K562 (cell line): ENCODE data around the gene GCNT2. TPM values are rescaled to one million over a fixed set of nuclear protein-coding genes. Genes with fewer than 3 reads are reported as not detected.

Source experiments
- GABPB1 ChIP-seq: sonication (generic); formaldehyde crosslinking; IDR thresholded peaks from 2 replicates; pipeline ENCODE4 v1.8.0; 2022; ENCODE audit warnings: mild to moderate bottlenecking, missing genetic modification reagents
- GTF2B ChIP-seq: IDR thresholded peaks from 2 replicates; pipeline ENCODE4 v1.6.1; 2011; ENCODE audit not compliant: insufficient read length; ENCODE audit errors: extremely low read depth
- HMGXB4 ChIP-seq: sonication (generic); formaldehyde crosslinking; IDR thresholded peaks from 2 replicates; pipeline ENCODE4 v1.8.1; 2023; ENCODE audit warnings: mild to moderate bottlenecking, missing genetic modification reagents
- ILF3 ChIP-seq: fragments of 450-650 bp; IDR thresholded peaks from 2 replicates; pipeline ENCODE4 v1.6.1; 2018; ENCODE audit warnings: antibody characterized with exemption, mild to moderate bottlenecking, moderate library complexity, borderline replicate concordance
- MAZ ChIP-seq, 2 experiments: fragments of 450-650 bp in 1 of 2; sonication (generic) in 1 of 2; formaldehyde crosslinking; IDR thresholded peaks in 1 of 2; conservative IDR thresholded peaks in 1 of 2; 2 replicates each; pipeline versions ENCODE4 v1.4.0 to v1.5.0; 2020; ENCODE audit warnings: mild to moderate bottlenecking in 1 of 2, missing genetic modification reagents in 1 of 2
- MEIS2 ChIP-seq: fragments of 450-650 bp; IDR thresholded peaks from 2 replicates; pipeline ENCODE4 v1.6.1; 2014; ENCODE audit warnings: mild to moderate bottlenecking; ENCODE audit not compliant: partially characterized antibody
- PCBP1 ChIP-seq: fragments of 200-400 bp; formaldehyde crosslinking; IDR thresholded peaks from 2 replicates; pipeline ENCODE4 v1.6.1; 2018; ENCODE audit warnings: mild to moderate bottlenecking, low read depth, low read length; ENCODE audit not compliant: poor library complexity, severe bottlenecking
- PCBP2 ChIP-seq: fragments of 200-400 bp; formaldehyde crosslinking; IDR thresholded peaks from 2 replicates; pipeline ENCODE4 v1.6.1; 2018; ENCODE audit warnings: low read length, low read depth, mild to moderate bottlenecking, moderate library complexity; ENCODE audit not compliant: poor library complexity, severe bottlenecking
- PYGO2 ChIP-seq: fragments of 450-650 bp; IDR thresholded peaks from 2 replicates; pipeline ENCODE4 v1.6.1; 2016; ENCODE audit warnings: mild to moderate bottlenecking, missing genetic modification characterization, moderate library complexity, missing compliant biosample characterization
- RBM39 ChIP-seq: fragments of 200-400 bp; formaldehyde crosslinking; optimal IDR thresholded peaks from 2 replicates; pipeline ENCODE3; 2018; ENCODE audit warnings: low read depth, low read length
- SAFB2 ChIP-seq: fragments of 200-400 bp; formaldehyde crosslinking; IDR thresholded peaks from 2 replicates; pipeline ENCODE4 v1.6.1; 2018; ENCODE audit warnings: borderline replicate concordance, low read length, low read depth, moderate library complexity; ENCODE audit not compliant: severe bottlenecking
- STAT6 ChIP-seq: sonication (generic); formaldehyde crosslinking; IDR thresholded peaks from 2 replicates; pipeline ENCODE4 v1.8.1; 2023; ENCODE audit warnings: mild to moderate bottlenecking, missing genetic modification reagents
- ZBTB33 ChIP-seq: sonication (generic); formaldehyde crosslinking; IDR thresholded peaks from 2 replicates; pipeline ENCODE4 v1.8.1; 2023; ENCODE audit warnings: mild to moderate bottlenecking, missing genetic modification reagents
- ZC3H8 ChIP-seq: fragments of 450-650 bp; IDR thresholded peaks from 2 replicates; pipeline ENCODE4 v1.6.1; 2017
- ZNF277 ChIP-seq: fragments of 250-450 bp; sonication (Bioruptor Pico); IDR thresholded peaks from 2 replicates; pipeline ENCODE4 v1.8.0; 2022; ENCODE audit warnings: inconsistent platforms, mild to moderate bottlenecking, moderate library complexity, borderline replicate concordance
- ZNF699 ChIP-seq: fragments of 250-450 bp; sonication (Bioruptor Pico); IDR thresholded peaks from 2 replicates; pipeline ENCODE4 v1.8.0; 2021; ENCODE audit warnings: mild to moderate bottlenecking, moderate library complexity; ENCODE audit not compliant: insufficient replicate concordance
- polyA plus RNA-seq, 8 experiments: library from polyadenylated mRNA; depleted of rRNA in 4 of 8; stranded (reverse) in 5 of 8; unstranded in 3 of 8; fragments of >200 nt; fragmentation: Nextera tagmentation in 2 of 8; fragmentation: Illumina TruSeq in 1 of 8; extraction: Ambion mirVana in 2 of 8; extraction: Trizol in 1 of 8; gene quantifications; 2 replicates each; pipeline versions ENCODE4 v1.2.1 to v1.2.3, GENCODE V29; 2011 to 2014; ENCODE audit warnings: inconsistent platforms in 1 of 8, missing spikeins in 1 of 8
- total RNA-seq, 7 experiments: library from RNA; depleted of rRNA in 6 of 7; stranded (reverse); fragments of >200 nt in 6 of 7; fragmentation: Illumina TruSeq in 2 of 7; extraction: Trizol in 2 of 7; gene quantifications; 2 replicates each; pipeline versions ENCODE4 v1.2.1 to v1.2.3, GENCODE V29; 2011 to 2021; ENCODE audit warnings: low replicate concordance in 1 of 7

Gene GCNT2
- total and polyA plus RNA-seq, 9 of the 15 experiments (the other 6 are each of a cell fraction or from before 2014, with no cell fraction given), result 0.78 to 2.6 (median 1.6) TPM

GRCh38 chr6:10659699-10660348, 138.7 kb downstream of the GCNT2 start (continued):
- TF ChIP-seq ZNF277 (no peak), PCBP1 (no peak), ILF3 (no peak), GABPB1 (CRISPR knock-in tag) (0 out of 2 replicates have a peak, but pooled peaks have one; percentile 52), RBM39 (no peak), PYGO2 (tag) (no peak), ZBTB33 (CRISPR knock-in tag) (peak; percentile 75), HMGXB4 (CRISPR knock-in tag) (no peak), PCBP2 (no peak), GTF2B (no peak), ZNF699 (CRISPR knock-in tag) (no peak), ZC3H8 (no peak), MEIS2 (no peak), SAFB2 (no peak), STAT6 (CRISPR knock-in tag) (no peak), MAZ (CRISPR knock-in tag; conservative IDR thresholded peaks at IDR 0.05 in 1 of 2, IDR thresholded peaks at IDR 0.05 in 1 of 2) (0 out of 4 replicates have a peak, but pooled peaks have one; percentile 17 to 54)
